ENCODE measurements around the gene ZWILCH. TPM values are rescaled to one million over a fixed set of nuclear protein-coding genes. Genes with fewer than 3 reads are reported as not detected.

Gene ZWILCH
- total and polyA plus RNA-seq, 9 of the 15 experiments (the other 6 are each of a cell fraction or from before 2014, with no cell fraction given), result 32.8 to 94.2 (median 52.1) TPM

DNA sequence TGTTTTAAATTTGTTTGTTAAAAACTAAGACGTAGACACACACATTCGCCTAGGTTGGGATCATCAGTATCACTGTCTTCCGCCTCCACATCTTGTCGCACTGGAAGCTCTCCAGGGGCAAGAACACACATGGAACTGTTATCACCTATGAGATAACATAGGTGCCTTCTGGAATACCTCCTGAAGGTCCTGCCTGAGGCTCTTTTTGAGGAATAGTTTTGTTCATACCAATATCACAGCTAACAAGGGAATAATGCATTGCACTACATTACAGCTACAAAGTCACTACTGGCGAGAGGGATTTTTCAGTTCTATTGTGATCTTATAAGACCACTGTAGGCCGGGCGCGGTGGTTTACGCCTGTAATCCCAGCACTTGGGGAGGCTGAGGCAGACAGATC is 29.9 kb downstream of the ZWILCH start:
- intact Hi-C loops (cut with micrococcal nuclease), result no loop called here
- Histone ChIP-seq H4K20me1 (replicated peaks; ENCODE audit: control insufficient read depth, insufficient read depth, low read length) (no peaks in the 10 kb centered on the region), H3K4me3 (no peak overlapping the region), H3K4me1 (replicated peaks in 1 of 2; ENCODE audit: control insufficient read depth in 2 of 2, insufficient read depth in 2 of 2, low read length in 2 of 2) (no peaks in the 10 kb centered on the region), H3K9me3 (replicated peaks; ENCODE audit: control insufficient read depth, insufficient read depth, low read depth, low read length) (no peaks in the 10 kb centered on the region), H3K27me3 (ENCODE audit: control insufficient read depth in 2 of 2, insufficient read depth in 2 of 2, low read length in 2 of 2) (no peaks in the 10 kb centered on the region), H3K36me3 (ENCODE audit: control insufficient read depth, insufficient read depth, low read length) (peaks cover 58% of the 10 kb centered on the region), H3K4me2 (ENCODE audit: insufficient read depth, low read length) (no peak overlapping the region), H3K27ac (ENCODE audit: extremely low read depth, low read depth, low read length) (no peak overlapping the region), H3K9ac (ENCODE audit: insufficient read depth in 1 of 2, low read depth in 2 of 2, low read length in 2 of 2) (no peak overlapping the region), H3K9me1 (ENCODE audit: control insufficient read depth, insufficient read depth, low read length) (no peaks in the 10 kb centered on the region), H2AFZ (ENCODE audit: low read depth, low read length) (no peak overlapping the region), H3K79me2 (ENCODE audit: control insufficient read depth, insufficient read depth, low read length) (no peaks in the 10 kb centered on the region)
- ATAC-seq (no peak), FAIRE-seq (no peak), DNase-seq (ENCODE audit: extremely low read depth in 1 of 4, low spot score in 3 of 4) (no peak)
- POLR2A ChIA-PET, result interaction anchor here (0.7 to 0.8 kb wide), 2 partner anchors 24 to 36 kb away, joined by 3 to 4 read pairs; no protein-coding TSS in a partner anchor
- no TSS peak for BruUV-seq (replicated peaks)
- WGBS (ENCODE audit: insufficient coverage, low coverage, missing lambda C conversion rate), result 89% methylated on average over 9 of the region's 9 CpGs
- TF ChIP-seq ZNF12 (CRISPR knock-in tag; IDR thresholded peaks at IDR 0.05) (no peak), XRCC5 (IDR thresholded peaks at IDR 0.05; ENCODE audit: low read depth, low read length) (no peak), ASH1L (IDR thresholded peaks at IDR 0.05; ENCODE audit: borderline replicate concordance, low read depth, partially characterized antibody) (no peak), HCFC1 (IDR thresholded peaks at IDR 0.05; ENCODE audit: low read depth, low read length) (no peak), ZBTB17 (CRISPR knock-in tag; IDR thresholded peaks at IDR 0.05) (no peak), CHD2 (IDR thresholded peaks at IDR 0.05; ENCODE audit: low read depth, low read length) (no peak), ZNF696 (CRISPR knock-in tag; conservative IDR thresholded peaks at IDR 0.05) (no peak), POLR2A (conservative IDR thresholded peaks at IDR 0.05) (no peak), EP400 (IDR thresholded peaks at IDR 0.05) (no peak), SIRT6 (IDR thresholded peaks at IDR 0.05; ENCODE audit: low read depth, low read length) (no peak), EWSR1 (IDR thresholded peaks at IDR 0.05; ENCODE audit: borderline replicate concordance, low read depth, partially characterized antibody) (no peak), MTA1 (IDR thresholded peaks at IDR 0.05; ENCODE audit: borderline replicate concordance) (no peak), MXI1 (IDR thresholded peaks at IDR 0.05; ENCODE audit: low read depth, low read length) (no peak)
- TF ChIP-seq, protein P1, sequence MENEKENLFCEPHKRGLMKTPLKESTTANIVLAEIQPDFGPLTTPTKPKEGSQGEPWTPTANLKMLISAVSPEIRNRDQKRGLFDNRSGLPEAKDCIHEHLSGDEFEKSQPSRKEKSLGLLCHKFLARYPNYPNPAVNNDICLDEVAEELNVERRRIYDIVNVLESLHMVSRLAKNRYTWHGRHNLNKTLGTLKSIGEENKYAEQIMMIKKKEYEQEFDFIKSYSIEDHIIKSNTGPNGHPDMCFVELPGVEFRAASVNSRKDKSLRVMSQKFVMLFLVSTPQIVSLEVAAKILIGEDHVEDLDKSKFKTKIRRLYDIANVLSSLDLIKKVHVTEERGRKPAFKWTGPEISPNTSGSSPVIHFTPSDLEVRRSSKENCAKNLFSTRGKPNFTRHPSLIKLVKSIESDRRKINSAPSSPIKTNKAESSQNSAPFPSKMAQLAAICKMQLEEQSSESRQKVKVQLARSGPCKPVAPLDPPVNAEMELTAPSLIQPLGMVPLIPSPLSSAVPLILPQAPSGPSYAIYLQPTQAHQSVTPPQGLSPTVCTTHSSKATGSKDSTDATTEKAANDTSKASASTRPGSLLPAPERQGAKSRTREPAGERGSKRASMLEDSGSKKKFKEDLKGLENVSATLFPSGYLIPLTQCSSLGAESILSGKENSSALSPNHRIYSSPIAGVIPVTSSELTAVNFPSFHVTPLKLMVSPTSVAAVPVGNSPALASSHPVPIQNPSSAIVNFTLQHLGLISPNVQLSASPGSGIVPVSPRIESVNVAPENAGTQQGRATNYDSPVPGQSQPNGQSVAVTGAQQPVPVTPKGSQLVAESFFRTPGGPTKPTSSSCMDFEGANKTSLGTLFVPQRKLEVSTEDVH (IDR thresholded peaks at IDR 0.05; ENCODE audit: low read depth, partially characterized antibody), result no peak
- TF ChIP-seq, protein P2, sequence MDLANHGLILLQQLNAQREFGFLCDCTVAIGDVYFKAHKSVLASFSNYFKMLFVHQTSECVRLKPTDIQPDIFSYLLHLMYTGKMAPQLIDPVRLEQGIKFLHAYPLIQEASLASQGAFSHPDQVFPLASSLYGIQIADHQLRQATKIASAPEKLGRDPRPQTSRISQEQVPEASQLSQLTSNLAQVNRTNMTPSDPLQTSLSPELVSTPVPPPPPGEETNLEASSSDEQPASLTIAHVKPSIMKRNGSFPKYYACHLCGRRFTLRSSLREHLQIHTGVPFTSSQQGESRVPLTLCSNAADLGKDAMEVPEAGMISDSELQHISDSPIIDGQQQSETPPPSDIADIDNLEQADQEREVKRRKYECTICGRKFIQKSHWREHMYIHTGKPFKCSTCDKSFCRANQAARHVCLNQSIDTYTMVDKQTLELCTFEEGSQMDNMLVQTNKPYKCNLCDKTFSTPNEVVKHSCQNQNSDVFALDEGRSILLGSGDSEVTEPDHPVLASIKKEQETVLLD (IDR thresholded peaks at IDR 0.05), result no peak
- TF ChIP-seq, protein P3, sequence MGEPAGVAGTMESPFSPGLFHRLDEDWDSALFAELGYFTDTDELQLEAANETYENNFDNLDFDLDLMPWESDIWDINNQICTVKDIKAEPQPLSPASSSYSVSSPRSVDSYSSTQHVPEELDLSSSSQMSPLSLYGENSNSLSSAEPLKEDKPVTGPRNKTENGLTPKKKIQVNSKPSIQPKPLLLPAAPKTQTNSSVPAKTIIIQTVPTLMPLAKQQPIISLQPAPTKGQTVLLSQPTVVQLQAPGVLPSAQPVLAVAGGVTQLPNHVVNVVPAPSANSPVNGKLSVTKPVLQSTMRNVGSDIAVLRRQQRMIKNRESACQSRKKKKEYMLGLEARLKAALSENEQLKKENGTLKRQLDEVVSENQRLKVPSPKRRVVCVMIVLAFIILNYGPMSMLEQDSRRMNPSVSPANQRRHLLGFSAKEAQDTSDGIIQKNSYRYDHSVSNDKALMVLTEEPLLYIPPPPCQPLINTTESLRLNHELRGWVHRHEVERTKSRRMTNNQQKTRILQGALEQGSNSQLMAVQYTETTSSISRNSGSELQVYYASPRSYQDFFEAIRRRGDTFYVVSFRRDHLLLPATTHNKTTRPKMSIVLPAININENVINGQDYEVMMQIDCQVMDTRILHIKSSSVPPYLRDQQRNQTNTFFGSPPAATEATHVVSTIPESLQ (CRISPR knock-in tag; IDR thresholded peaks at IDR 0.05), result no peak
- CTCF ChIA-PET (ENCODE audit: low intra/inter-chr PET ratio), result no interaction called here
- in situ Hi-C loops (cut with MboI), result no loop called here
